Measurements from ENCODE around the gene FGG. TPM values are rescaled to one million over a fixed set of nuclear protein-coding genes. Genes with fewer than 3 reads are reported as not detected.

The FGG gene
- total RNA-seq, 2 donors from 2014 or later = 0.24 to 0.42 TPM

- ATAC-seq = no peak
- no peak for DNase-seq
- intact Hi-C loops (cut with DNase I) = no loop called here
These were observed 22.0 kb downstream of the FGG start, which contains the start of gene FGA for GRCh38 chr4:154590329-154591006. TSS of gene FGA (minus strand) at chr4:154590742. CDS start at chr4:154590687, 55 bp downstream.

GRCh38 chr4:154589296-154590197, 22.9 kb downstream of the FGG start:
- DNase-seq (no peak), ATAC-seq (no peak)
- intact Hi-C loops (cut with DNase I) = no loop called here

- DNase-seq (no peak), ATAC-seq (no peak)
- intact Hi-C loops (cut with DNase I) = no loop called here
These were observed 24.3 kb downstream of the FGG start for GRCh38 chr4:154588198-154588597.

- DNase-seq (no peak), ATAC-seq (no peak)
- intact Hi-C loops (cut with DNase I) = no loop called here
These were observed 26.0 kb downstream of the FGG start for GRCh38 chr4:154586296-154587033.

GRCh38 chr4:154585369-154586018, 27.0 kb downstream of the FGG start:
- intact Hi-C loops (cut with DNase I) = no loop called here
- ATAC-seq = no peak
- DNase-seq = no peak

GRCh38 chr4:154584259-154584658, 28.2 kb downstream of the FGG start:
- intact Hi-C loops (cut with DNase I) = no loop called here
- no peak for DNase-seq
- ATAC-seq = no peak

- ATAC-seq = no peak
These were observed 28.8 kb downstream of the FGG start for GRCh38 chr4:154583677-154584076.

GRCh38 chr4:154583230-154583629, 29.2 kb downstream of the FGG start:
- DNase-seq (no peak), ATAC-seq (no peak)
- intact Hi-C loops (cut with DNase I) = no loop called here

More at GRCh38 chr4:154583677-154584076, 28.8 kb downstream of the FGG start:
- intact Hi-C loops (cut with DNase I) = no loop called here
- DNase-seq = no peak

GRCh38 chr4:154582723-154583122, 29.7 kb downstream of the FGG start:
- intact Hi-C loops (cut with DNase I) = no loop called here
- ATAC-seq = no peak

GRCh38 chr4:154579927-154580326, 32.5 kb downstream of the FGG start:
- DNase-seq = no peak
- no peak for ATAC-seq
- intact Hi-C loops (cut with DNase I) = no loop called here

More at GRCh38 chr4:154582723-154583122, 29.7 kb downstream of the FGG start:
- no peak for DNase-seq

- intact Hi-C loops (cut with DNase I) = no loop called here
- DNase-seq = no peak
- ATAC-seq = no peak
These were observed 33.5 kb downstream of the FGG start for GRCh38 chr4:154578919-154579318.

- DNase-seq = no peak
- no peak for ATAC-seq
- intact Hi-C loops (cut with DNase I) = no loop called here
These were observed 35.1 kb downstream of the FGG start for GRCh38 chr4:154577324-154577723.

- ATAC-seq (no peak), DNase-seq (no peak)
- intact Hi-C loops (cut with DNase I) = no loop called here
These were observed 38.1 kb downstream of the FGG start for GRCh38 chr4:154574311-154574710.

- intact Hi-C loops (cut with DNase I) = no loop called here
- DNase-seq (no peak), ATAC-seq (no peak)
These were observed 39.1 kb downstream of the FGG start for GRCh38 chr4:154573190-154573870.

- intact Hi-C loops (cut with DNase I) = no loop called here
- DNase-seq (no peak), ATAC-seq (no peak)
These were observed 42.9 kb downstream of the FGG start for GRCh38 chr4:154569584-154569983.

GRCh38 chr4:154569028-154569427, 43.4 kb downstream of the FGG start:
- DNase-seq (no peak), ATAC-seq (no peak)
- intact Hi-C loops (cut with DNase I) = no loop called here

GRCh38 chr4:154566639-154567204, 45.7 kb downstream of the FGG start:
- DNase-seq = no peak
- intact Hi-C loops (cut with DNase I) = no loop called here
- no peak for ATAC-seq

GRCh38 chr4:154565704-154566103, 46.8 kb downstream of the FGG start:
- intact Hi-C loops (cut with DNase I) = no loop called here
- no peak for DNase-seq
- no peak for ATAC-seq

All from left cardiac atrium (tissue), 4 donors.